NB4 (cell line): Measurements from ENCODE around the gene CTNNA3.
"Not testable (repeated sequence)": the region's sequence is repeated elsewhere in the genome, so short reads cannot be mapped to it uniquely, and the experiment has no call there.

Experiments
- DNase-seq: peaks from one replicate; pipeline ENCODE4 v3.0.0; 2010; ENCODE audit warnings: low read depth
- H3K4me3 ChIP-seq: one replicate; pipeline ENCODE4 v1.5.1; 2011; ENCODE audit warnings: mild to moderate bottlenecking, low read depth, low read length, moderate library complexity
- MYC ChIP-seq: IDR thresholded peaks from 2 replicates; pipeline ENCODE4 v1.6.1; 2011; ENCODE audit warnings: low read depth, low read length
- POLR2A ChIP-seq: IDR thresholded peaks from 2 replicates; pipeline ENCODE4 v1.6.1; 2011; ENCODE audit warnings: mild to moderate bottlenecking; ENCODE audit not compliant: insufficient read length; ENCODE audit errors: extremely low read depth
- TF ChIP-seq, protein P1 (sequence below): IDR thresholded peaks from one replicate; pipeline ENCODE4 v1.5.1; 2012; ENCODE audit warnings: low read depth, low read length
- TF ChIP-seq, protein P2 (sequence below): IDR thresholded peaks from 2 replicates; pipeline ENCODE4 v1.6.1; 2011; ENCODE audit warnings: low read depth, low read length

The CTNNA3 gene

DNA sequence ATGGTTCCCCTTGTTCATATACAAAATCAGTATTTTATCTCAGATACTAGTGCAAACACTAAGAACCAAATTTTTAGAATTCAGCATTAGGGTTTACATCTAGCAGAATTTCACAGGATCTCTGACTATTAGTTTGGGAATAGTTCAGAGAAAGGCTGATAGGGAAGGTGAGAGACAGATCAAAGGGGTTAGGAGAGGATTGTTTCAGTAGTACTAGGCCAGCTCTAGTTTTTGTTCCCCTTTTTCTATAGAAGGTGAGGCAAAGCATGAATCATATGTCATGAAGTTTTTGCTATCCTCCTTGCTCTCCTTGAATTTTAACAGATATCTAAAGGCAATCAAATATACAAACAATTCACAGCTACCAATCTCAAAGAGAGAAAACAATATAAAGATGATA lies 26.1 kb upstream of the CTNNA3 start:
- TF ChIP-seq POLR2A (no peak), MYC (no peak)
- TF ChIP-seq, protein P1, sequence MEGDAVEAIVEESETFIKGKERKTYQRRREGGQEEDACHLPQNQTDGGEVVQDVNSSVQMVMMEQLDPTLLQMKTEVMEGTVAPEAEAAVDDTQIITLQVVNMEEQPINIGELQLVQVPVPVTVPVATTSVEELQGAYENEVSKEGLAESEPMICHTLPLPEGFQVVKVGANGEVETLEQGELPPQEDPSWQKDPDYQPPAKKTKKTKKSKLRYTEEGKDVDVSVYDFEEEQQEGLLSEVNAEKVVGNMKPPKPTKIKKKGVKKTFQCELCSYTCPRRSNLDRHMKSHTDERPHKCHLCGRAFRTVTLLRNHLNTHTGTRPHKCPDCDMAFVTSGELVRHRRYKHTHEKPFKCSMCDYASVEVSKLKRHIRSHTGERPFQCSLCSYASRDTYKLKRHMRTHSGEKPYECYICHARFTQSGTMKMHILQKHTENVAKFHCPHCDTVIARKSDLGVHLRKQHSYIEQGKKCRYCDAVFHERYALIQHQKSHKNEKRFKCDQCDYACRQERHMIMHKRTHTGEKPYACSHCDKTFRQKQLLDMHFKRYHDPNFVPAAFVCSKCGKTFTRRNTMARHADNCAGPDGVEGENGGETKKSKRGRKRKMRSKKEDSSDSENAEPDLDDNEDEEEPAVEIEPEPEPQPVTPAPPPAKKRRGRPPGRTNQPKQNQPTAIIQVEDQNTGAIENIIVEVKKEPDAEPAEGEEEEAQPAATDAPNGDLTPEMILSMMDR = no peak
- TF ChIP-seq, protein P2, sequence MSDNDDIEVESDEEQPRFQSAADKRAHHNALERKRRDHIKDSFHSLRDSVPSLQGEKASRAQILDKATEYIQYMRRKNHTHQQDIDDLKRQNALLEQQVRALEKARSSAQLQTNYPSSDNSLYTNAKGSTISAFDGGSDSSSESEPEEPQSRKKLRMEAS = no peak
- no peak overlapping the region for H3K4me3 ChIP-seq
- DNase-seq = no peak

DNA sequence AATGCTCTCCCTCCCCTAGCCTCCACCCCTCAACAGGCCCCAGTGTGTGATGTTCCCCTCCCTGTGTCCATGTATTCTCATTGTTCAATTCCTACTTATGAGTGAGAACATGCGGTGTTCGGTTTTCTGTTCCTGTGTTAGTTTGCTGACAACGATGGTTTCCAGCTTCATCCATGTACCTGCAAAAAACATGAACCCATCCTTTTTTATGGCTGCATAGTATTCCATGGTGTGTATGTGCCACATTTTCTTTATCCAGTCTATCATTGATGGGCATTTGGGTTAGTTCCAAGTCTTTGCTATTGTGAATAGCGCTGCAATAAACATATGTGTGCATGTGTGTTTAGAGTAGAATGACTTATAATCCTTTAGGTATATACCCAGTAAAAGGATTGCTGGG lies 20.5 kb upstream of the CTNNA3 start:
- not testable (repeated sequence) for H3K4me3 ChIP-seq, DNase-seq

GRCh38 chr10:67705921-67706320 lies 9.9 kb upstream of the CTNNA3 start:
- H3K4me3 ChIP-seq = no peak overlapping the region
- no peak for DNase-seq
- no peak for TF ChIP-seq POLR2A
- no peak for TF ChIP-seq MYC
- TF ChIP-seq, protein P2 = no peak
- TF ChIP-seq, protein P1 = no peak

DNA sequence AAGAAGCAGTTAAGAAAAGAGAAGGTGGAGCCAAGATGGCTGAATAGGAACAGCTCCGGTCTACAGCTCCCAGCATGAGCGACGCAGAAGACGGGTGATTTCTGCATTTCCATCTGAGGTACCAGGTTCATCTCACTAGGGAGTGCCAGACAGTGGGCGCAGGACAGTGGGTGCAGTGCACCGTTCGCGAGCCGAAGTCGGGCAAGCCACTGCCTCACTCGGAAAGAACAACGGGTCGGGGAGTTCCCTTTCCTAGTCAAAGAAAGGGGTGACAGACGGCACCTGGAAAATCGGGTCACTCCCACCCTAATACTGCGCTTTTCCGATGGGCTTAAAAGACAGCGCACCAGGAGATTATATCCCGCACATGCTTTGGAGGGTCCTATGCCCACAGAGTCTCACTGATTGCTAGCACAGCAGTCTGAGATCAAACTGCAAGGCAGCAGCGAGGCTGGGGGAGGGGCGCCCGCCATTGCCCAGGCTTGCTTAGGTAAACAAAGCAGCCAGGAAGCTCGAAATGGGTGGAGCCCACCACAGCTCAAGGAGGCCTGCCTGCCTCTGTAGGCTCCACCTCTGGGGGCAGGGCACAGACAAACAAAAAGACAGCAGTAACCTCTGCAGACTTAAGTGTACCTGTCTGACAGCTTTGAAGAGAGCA lies 3.7 kb upstream of the CTNNA3 start:
- H3K4me3 ChIP-seq, DNase-seq: not testable (repeated sequence)

- TF ChIP-seq, protein P1 = no peak
- no peak for TF ChIP-seq MYC
- TF ChIP-seq, protein P2 = no peak
- TF ChIP-seq POLR2A = no peak
- no peak overlapping the region for H3K4me3 ChIP-seq
- DNase-seq = no peak
Measured at GRCh38 chr10:67698164-67698563, 2.2 kb upstream of the CTNNA3 start.

- no peak for TF ChIP-seq POLR2A
- TF ChIP-seq, protein P2 = peak; percentile 35; the same call in 1 of the 2 replicates
- 0 out of 2 replicates have a peak, but pooled peaks have one; percentile 8 for TF ChIP-seq MYC
- TF ChIP-seq, protein P1 = peak; percentile 63
- peak; percentile 54 for DNase-seq
- no peak overlapping the region for H3K4me3 ChIP-seq
Measured at GRCh38 chr10:67697724-67698131, 1.7 kb upstream of the CTNNA3 start.

DNA sequence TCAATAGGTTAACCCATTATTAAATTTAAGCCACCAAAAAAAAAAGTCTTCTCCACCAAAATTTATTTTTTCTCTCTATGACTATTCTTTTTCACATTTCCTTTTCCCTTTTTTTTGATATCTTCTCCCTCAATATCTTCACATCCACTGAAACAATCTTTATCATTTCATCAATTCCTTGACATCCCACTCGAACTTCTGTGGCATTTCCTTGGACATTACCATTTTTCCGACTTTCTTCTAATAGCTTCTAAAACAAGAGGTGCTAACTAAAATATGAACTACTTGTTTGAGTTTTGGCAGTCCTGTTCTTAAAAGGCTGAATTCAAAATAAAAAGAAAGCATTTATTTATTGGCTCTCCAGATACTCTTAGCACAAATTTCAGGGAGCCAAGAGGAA lies 684 bp upstream of the CTNNA3 start:
- TF ChIP-seq MYC (no peak), POLR2A (no peak)
- TF ChIP-seq, protein P2 = no peak
- TF ChIP-seq, protein P1 = no peak
- no peak overlapping the region for H3K4me3 ChIP-seq
- DNase-seq = no peak
